IMR-90 (cell line): ENCODE results near the gene MRPS10. TPM values are rescaled to one million over a fixed set of nuclear protein-coding genes. Genes with fewer than 3 reads are reported as not detected.

Experiments used
- ATAC-seq: fragments of 200-7000 bp; cut with Tn5 transposase; 2 replicates; pipeline ENCODE4 v1.9.1; 2020; ENCODE audit warnings: low read depth, mild to moderate bottlenecking, moderate library complexity
- BruUV-seq: library from RNA; stranded (reverse); fragments of 400-500 nt; replicated peaks from 2 replicates; lab custom pipeline; 2021; lab: Mats Ljungman, UMichigan
- CTCF ChIA-PET: fragments of 300-600 bp; formaldehyde crosslinking; extraction: SDS; loops from one replicate; lab custom pipeline; 2021; ENCODE audit warnings: antibody characterized with exemption; lab: Yijun Ruan, JAX
- POLR2A ChIA-PET: fragments of 300-600 bp; sonication (Branson Sonifier 250); formaldehyde crosslinking; loops from one replicate; lab custom pipeline; 2022; ENCODE audit warnings: antibody characterized with exemption; ENCODE audit not compliant: unreplicated experiment; lab: Charles Lee
- DNase-seq: peaks from one replicate; pipeline ENCODE4 v3.0.0; 2013
- H2AFZ ChIP-seq: replicated peaks from 2 replicates; pipeline ENCODE3; 2013; ENCODE audit warnings: low read length, mild to moderate bottlenecking; ENCODE audit not compliant: poor library complexity
- H2AK5ac ChIP-seq: 2 replicates; pipeline ENCODE4 v1.6.1; 2013; ENCODE audit warnings: low read depth, low read length, inconsistent platforms
- H2AK9ac ChIP-seq: replicated peaks from 2 replicates; pipeline ENCODE3; 2013; ENCODE audit warnings: mild to moderate bottlenecking, low read depth, low read length, moderate library complexity; ENCODE audit not compliant: poor library complexity
- H2BK120ac ChIP-seq: 2 replicates; pipeline ENCODE4 v1.6.1; 2013; ENCODE audit warnings: low read depth, low read length, inconsistent platforms
- H2BK15ac ChIP-seq: 3 replicates; pipeline ENCODE4 v1.6.1; 2013; ENCODE audit warnings: low read depth, low read length, inconsistent platforms
- H2BK20ac ChIP-seq: 2 replicates; pipeline ENCODE4 v1.6.1; 2013; ENCODE audit warnings: low read depth, mild to moderate bottlenecking, inconsistent platforms, low read length, moderate library complexity
- H2BK5ac ChIP-seq: 2 replicates; pipeline ENCODE4 v1.6.1; 2013; ENCODE audit warnings: mild to moderate bottlenecking, low read depth, low read length, inconsistent platforms; ENCODE audit not compliant: poor library complexity, severe bottlenecking
- H3K14ac ChIP-seq: replicated peaks from 2 replicates; pipeline ENCODE4 v1.6.1; 2013; ENCODE audit warnings: low read depth, low read length, inconsistent platforms
- H3K18ac ChIP-seq: 2 replicates; pipeline ENCODE4 v1.6.1; 2013; ENCODE audit warnings: low read depth, low read length, control low read depth
- H3K23ac ChIP-seq: 2 replicates; pipeline ENCODE4 v1.6.1; 2013; ENCODE audit warnings: low read depth, low read length, inconsistent platforms
- H3K27ac ChIP-seq: 2 replicates; pipeline ENCODE4 v1.5.1; 2013; ENCODE audit warnings: mild to moderate bottlenecking, control low read depth, low read length; ENCODE audit not compliant: insufficient read depth
- H3K27me3 ChIP-seq: 2 replicates; pipeline ENCODE4 v1.6.1; 2013; ENCODE audit warnings: low read length; ENCODE audit not compliant: control insufficient read depth, insufficient read depth
- H3K36me3 ChIP-seq: 2 replicates; pipeline ENCODE4 v1.6.1; 2013; ENCODE audit warnings: low read length, mixed read lengths; ENCODE audit not compliant: control insufficient read depth, insufficient read depth
- H3K4ac ChIP-seq: 2 replicates; pipeline ENCODE4 v1.6.1; 2013; ENCODE audit warnings: low read depth, low read length, inconsistent platforms
- H3K4me1 ChIP-seq: 2 replicates; pipeline ENCODE4 v1.6.1; 2013; ENCODE audit warnings: low read length, mixed read lengths; ENCODE audit not compliant: control insufficient read depth, insufficient read depth
- H3K4me2 ChIP-seq: 2 replicates; pipeline ENCODE4 v1.6.1; 2013; ENCODE audit warnings: low read depth, mild to moderate bottlenecking, control low read depth, low read length, moderate library complexity
- H3K4me3 ChIP-seq: 2 replicates; pipeline ENCODE4 v1.5.1; 2013; ENCODE audit warnings: low read depth, mild to moderate bottlenecking, control low read depth, low read length, moderate library complexity; ENCODE audit not compliant: insufficient read depth
- H3K56ac ChIP-seq: 2 replicates; pipeline ENCODE4 v1.6.1; 2013; ENCODE audit warnings: low read length, inconsistent platforms; ENCODE audit not compliant: insufficient read depth; ENCODE audit errors: extremely low read depth
- H3K79me1 ChIP-seq, 2 experiments: 2 replicates each; pipeline ENCODE4 v1.6.1; 2013; ENCODE audit warnings: low read length in 2 of 2, inconsistent platforms in 1 of 2, low read depth in 1 of 2
- H3K9ac ChIP-seq: 2 replicates; pipeline ENCODE4 v1.6.1; 2013; ENCODE audit warnings: low read depth, low read length, control low read depth
- H3K9me1 ChIP-seq: 2 replicates; pipeline ENCODE4 v1.6.1; 2013; ENCODE audit warnings: low read length, inconsistent platforms; ENCODE audit not compliant: insufficient read depth
- H3K9me3 ChIP-seq: 2 replicates; pipeline ENCODE4 v1.6.1; 2013; ENCODE audit warnings: low read length; ENCODE audit not compliant: control insufficient read depth, insufficient read depth
- H4K20me1 ChIP-seq: 2 replicates; pipeline ENCODE4 v1.6.1; 2013; ENCODE audit warnings: low read length, inconsistent platforms; ENCODE audit not compliant: insufficient read depth
- H4K5ac ChIP-seq: 2 replicates; pipeline ENCODE4 v1.6.1; 2013; ENCODE audit warnings: mild to moderate bottlenecking, low read depth, low read length, control low read depth
- H4K8ac ChIP-seq, 2 experiments: 2 replicates each; pipeline ENCODE4 v1.6.1; 2013; ENCODE audit warnings: low read depth in 2 of 2, low read length in 2 of 2, control low read depth in 1 of 2, inconsistent platforms in 1 of 2
- H4K91ac ChIP-seq: 2 replicates; pipeline ENCODE4 v1.6.1; 2013; ENCODE audit warnings: low read depth, low read length, inconsistent platforms; ENCODE audit not compliant: insufficient read depth
- CEBPB ChIP-seq: IDR thresholded peaks from 2 replicates; pipeline ENCODE4 v1.6.1; 2012; ENCODE audit warnings: low read depth, low read length, improper control_type of control experiment
- CHD1 ChIP-seq: IDR thresholded peaks from 2 replicates; pipeline ENCODE4 v1.6.1; 2012; ENCODE audit warnings: low read depth, low read length, improper control_type of control experiment
- CTCF ChIP-seq: conservative IDR thresholded peaks from 2 replicates; pipeline ENCODE4 v1.5.1; 2012; ENCODE audit warnings: mild to moderate bottlenecking, low read depth, low read length, improper control_type of control experiment
- FOS ChIP-seq: fragments of 150-350 bp; IDR thresholded peaks from 2 replicates; pipeline ENCODE4 v1.6.1; 2016; ENCODE audit warnings: low read depth, low read length
- POLR2A ChIP-seq: IDR thresholded peaks from 2 replicates; pipeline ENCODE4 v1.6.1; 2012; ENCODE audit warnings: mild to moderate bottlenecking, low read depth, low read length
- RAD21 ChIP-seq: IDR thresholded peaks from 2 replicates; pipeline ENCODE4 v1.6.1; 2012; ENCODE audit warnings: low read length, improper control_type of control experiment
- SMC3 ChIP-seq: fragments of 150-350 bp; IDR thresholded peaks from 2 replicates; pipeline ENCODE4 v1.6.1; 2016; ENCODE audit warnings: low read depth, mild to moderate bottlenecking, antibody characterized with exemption, low read length, moderate library complexity
- WGBS, 2 experiments: methylation state at CpG; one replicate each; pipeline versions ENCODE4 v1.1.5 to v1.1.7; 2013; ENCODE audit warnings: missing lambda C conversion rate in 2 of 2; ENCODE audit not compliant: insufficient read length in 1 of 2; ENCODE audit errors: extremely low coverage in 2 of 2; 5-methylcytosine and 5-hydroxymethylcytosine counted together
- dilution Hi-C: fragments of 300-500 bp; cut with HindIII; formaldehyde crosslinking; loops from one replicate; pipeline ENCODE4 v1.14.3; 2018; ENCODE audit warnings: low sequenced_read_pairs; ENCODE audit not compliant: unreplicated experiment
- in situ Hi-C: fragments of 300-500 bp; cut with MboI; formaldehyde crosslinking; loops from 3 replicates; pipeline ENCODE4 v1.14.3; 2019; ENCODE audit warnings: low sequenced_read_pairs, inconsistent platforms, mixed read lengths
- intact Hi-C: fragments of 100-400 bp; cut with micrococcal nuclease; formaldehyde crosslinking; loops from 2 replicates; pipeline ENCODE4 v1.10.0; 2022
- polyA plus RNA-seq, 3 experiments: library from polyadenylated mRNA; depleted of rRNA; stranded (reverse); fragments of >200 nt; gene quantifications; 2 replicates each; pipeline ENCODE4 v1.2.3, GENCODE V29; 2012; ENCODE audit warnings: low replicate concordance in 1 of 3
- total RNA-seq: library from RNA; depleted of rRNA; stranded (reverse); fragments of >200 nt; gene quantifications from 2 replicates; pipeline ENCODE4 v1.2.3, GENCODE V29; 2012

MRPS10 gene
- total and polyA plus RNA-seq, 2 of the 4 experiments (the other 2 are of a cell fraction) = 28.5 to 47.0 TPM

DNA sequence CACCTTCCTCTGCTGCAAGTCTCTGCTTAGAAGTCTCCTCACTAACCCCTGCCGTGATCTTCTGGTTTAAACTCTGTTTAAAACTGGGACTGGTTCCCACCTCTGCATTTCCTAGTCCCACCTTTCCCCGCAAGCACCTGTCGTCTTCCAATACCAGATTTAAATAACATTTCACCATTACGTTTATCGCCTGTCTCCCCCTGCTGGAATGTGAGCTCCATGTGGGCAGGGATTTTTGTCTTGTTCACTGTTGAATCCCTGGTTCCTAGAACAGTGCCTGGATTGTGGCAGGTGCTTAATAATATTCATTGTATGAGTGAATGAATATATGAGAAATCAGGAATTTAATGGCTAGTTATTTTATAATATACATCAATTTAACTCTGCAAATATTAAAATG is 41.8 kb downstream of the MRPS10 start:
- dilution Hi-C loops = no loop called here
- no peak overlapping the region for H4K8ac ChIP-seq
- intact Hi-C loops = no loop called here
- H2AFZ ChIP-seq = no peak overlapping the region
- no peak overlapping the region for H2BK15ac ChIP-seq
- H4K20me1 ChIP-seq = no peaks in the 10 kb centered on the region
- H3K56ac ChIP-seq = no peak overlapping the region
- H2AK9ac ChIP-seq = no peak overlapping the region
- H3K23ac ChIP-seq = no peak overlapping the region
- H3K9me3 ChIP-seq = no peaks in the 10 kb centered on the region
- H3K4ac ChIP-seq = no peak overlapping the region
- no CpG with 5 or more reads among the region's 5 CpGs for WGBS, 2 experiments
- no peaks in the 10 kb centered on the region for H3K79me1 ChIP-seq
- ChIA-PET CTCF (no interaction called here), POLR2A (no interaction called here)
- no peak overlapping the region for H4K5ac ChIP-seq
- no peak overlapping the region for H2BK20ac ChIP-seq
- no peaks in the 10 kb centered on the region for H3K4me1 ChIP-seq
- H2AK5ac ChIP-seq = no peak overlapping the region
- no peaks in the 10 kb centered on the region for H3K9me1 ChIP-seq
- H3K4me3 ChIP-seq = no peak overlapping the region
- peak; percentile 29; the same call in 1 of the 2 replicates for TF ChIP-seq CTCF
- TF ChIP-seq CEBPB = no peak
- TF ChIP-seq POLR2A = no peak
- no peak for TF ChIP-seq SMC3
- no peak for TF ChIP-seq CHD1
- TF ChIP-seq RAD21 = peak; percentile 30; the same call in 1 of the 2 replicates
- TF ChIP-seq FOS = no peak
- no peak overlapping the region for H2BK5ac ChIP-seq
- H3K27me3 ChIP-seq = no peaks in the 10 kb centered on the region
- in situ Hi-C loops = no loop called here
- no TSS peak for BruUV-seq
- no peak overlapping the region for H3K14ac ChIP-seq
- no peak overlapping the region for H4K91ac ChIP-seq
- no peak overlapping the region for H3K9ac ChIP-seq
- no peak overlapping the region for H3K4me2 ChIP-seq
- no peak overlapping the region for H3K18ac ChIP-seq
- DNase-seq = no peak
- no peak overlapping the region for H3K27ac ChIP-seq
- no peaks in the 10 kb centered on the region for H3K36me3 ChIP-seq
- ATAC-seq = no peak
- no peak overlapping the region for H2BK120ac ChIP-seq
